ENCODE data around the gene CCDC182. TPM values are rescaled to one million over a fixed set of nuclear protein-coding genes. Genes with fewer than 3 reads are reported as not detected.

Gene CCDC182
- total and polyA plus RNA-seq, 10 donors: not detected

GRCh38 chr17:57784226-57784895, 39.3 kb upstream of the CCDC182 start:
- peaks cover 0 to 28% (median 18%) of the 10 kb centered on the region in 6 donors for H3K4me1 ChIP-seq
- 62 to 76% (median 67%) methylated on average over 15 of the region's 15 CpGs for WGBS, 5 donors
- intact Hi-C loops (cut with DNase I; ENCODE audit: low total_unique reads): no loop called here
- H3K36me3 ChIP-seq: no peaks in the 10 kb centered on the region
- TF ChIP-seq POLR2AphosphoS5 (IDR thresholded peaks at IDR 0.05) (peak in 2 of 3 donors; percentile 50 to 72), POLR2A (IDR thresholded peaks at IDR 0.05) (no peak)
- TF ChIP-seq, protein P1, sequence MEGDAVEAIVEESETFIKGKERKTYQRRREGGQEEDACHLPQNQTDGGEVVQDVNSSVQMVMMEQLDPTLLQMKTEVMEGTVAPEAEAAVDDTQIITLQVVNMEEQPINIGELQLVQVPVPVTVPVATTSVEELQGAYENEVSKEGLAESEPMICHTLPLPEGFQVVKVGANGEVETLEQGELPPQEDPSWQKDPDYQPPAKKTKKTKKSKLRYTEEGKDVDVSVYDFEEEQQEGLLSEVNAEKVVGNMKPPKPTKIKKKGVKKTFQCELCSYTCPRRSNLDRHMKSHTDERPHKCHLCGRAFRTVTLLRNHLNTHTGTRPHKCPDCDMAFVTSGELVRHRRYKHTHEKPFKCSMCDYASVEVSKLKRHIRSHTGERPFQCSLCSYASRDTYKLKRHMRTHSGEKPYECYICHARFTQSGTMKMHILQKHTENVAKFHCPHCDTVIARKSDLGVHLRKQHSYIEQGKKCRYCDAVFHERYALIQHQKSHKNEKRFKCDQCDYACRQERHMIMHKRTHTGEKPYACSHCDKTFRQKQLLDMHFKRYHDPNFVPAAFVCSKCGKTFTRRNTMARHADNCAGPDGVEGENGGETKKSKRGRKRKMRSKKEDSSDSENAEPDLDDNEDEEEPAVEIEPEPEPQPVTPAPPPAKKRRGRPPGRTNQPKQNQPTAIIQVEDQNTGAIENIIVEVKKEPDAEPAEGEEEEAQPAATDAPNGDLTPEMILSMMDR (IDR thresholded peaks at IDR 0.05 in 8 of 11, conservative IDR thresholded peaks at IDR 0.05 in 3 of 11): peak in 1 of 11 experiments; percentile 7
- peaks cover 0 to 44% (median 0%) of the 10 kb centered on the region in 7 donors for H3K27me3 ChIP-seq (replicated peaks in 1 of 7)
- peak overlapping the region in 6 of 8 donors; percentile 51 to 68 (median 62) for H3K27ac ChIP-seq
- no peak for DNase-seq
- H3K4me3 ChIP-seq: no peak overlapping the region
- no peaks in the 10 kb centered on the region for H3K9me3 ChIP-seq

DNA sequence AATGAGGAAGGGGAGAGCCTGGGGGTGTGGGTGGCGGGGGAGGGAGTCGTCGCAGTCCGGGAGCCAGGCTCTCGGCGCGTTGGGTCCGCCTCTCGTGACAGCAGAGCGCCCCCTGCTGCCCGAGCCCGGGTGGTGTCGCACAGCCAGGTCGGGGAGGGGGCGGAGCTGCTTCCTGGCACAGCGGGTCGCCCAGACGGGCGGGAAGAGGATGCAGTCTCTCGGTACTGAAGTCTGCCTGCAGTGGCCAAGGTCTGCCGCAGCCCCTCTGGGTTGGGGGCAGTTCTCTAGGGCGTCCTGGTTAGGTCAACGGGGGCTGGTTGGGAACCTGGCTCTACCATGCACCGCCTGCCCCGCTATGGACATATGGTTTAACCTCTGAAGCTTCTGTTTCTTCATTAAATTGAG, 38.2 kb upstream of the CCDC182 start:
- 7 to 10% (median 8%) methylated on average over 17 to 25 of the region's 25 CpGs for WGBS, 5 donors
- peaks cover 0 to 41% (median 0%) of the 10 kb centered on the region in 7 donors for H3K27me3 ChIP-seq (replicated peaks in 1 of 7)
- TF ChIP-seq, protein P1 (IDR thresholded peaks at IDR 0.05 in 8 of 11, conservative IDR thresholded peaks at IDR 0.05 in 3 of 11): peak; percentile 46 to 91 (median 84)
- TF ChIP-seq POLR2AphosphoS5 (IDR thresholded peaks at IDR 0.05): peak in 2 of 3 donors; percentile 58 to 76
- TF ChIP-seq POLR2A (IDR thresholded peaks at IDR 0.05): no peak
- peak overlapping the region in 6 of 8 donors; percentile 1 to 64 (median 57) for H3K27ac ChIP-seq
- intact Hi-C loops (cut with DNase I; ENCODE audit: low total_unique reads): no loop called here
- no peaks in the 10 kb centered on the region for H3K36me3 ChIP-seq
- peak; percentile 91 for DNase-seq
- H3K4me1 ChIP-seq: peaks cover 0 to 28% (median 18%) of the 10 kb centered on the region in 6 donors
- H3K9me3 ChIP-seq: no peaks in the 10 kb centered on the region
- peak overlapping the region in 2 of 8 donors; percentile 6 to 36 for H3K4me3 ChIP-seq

DNA sequence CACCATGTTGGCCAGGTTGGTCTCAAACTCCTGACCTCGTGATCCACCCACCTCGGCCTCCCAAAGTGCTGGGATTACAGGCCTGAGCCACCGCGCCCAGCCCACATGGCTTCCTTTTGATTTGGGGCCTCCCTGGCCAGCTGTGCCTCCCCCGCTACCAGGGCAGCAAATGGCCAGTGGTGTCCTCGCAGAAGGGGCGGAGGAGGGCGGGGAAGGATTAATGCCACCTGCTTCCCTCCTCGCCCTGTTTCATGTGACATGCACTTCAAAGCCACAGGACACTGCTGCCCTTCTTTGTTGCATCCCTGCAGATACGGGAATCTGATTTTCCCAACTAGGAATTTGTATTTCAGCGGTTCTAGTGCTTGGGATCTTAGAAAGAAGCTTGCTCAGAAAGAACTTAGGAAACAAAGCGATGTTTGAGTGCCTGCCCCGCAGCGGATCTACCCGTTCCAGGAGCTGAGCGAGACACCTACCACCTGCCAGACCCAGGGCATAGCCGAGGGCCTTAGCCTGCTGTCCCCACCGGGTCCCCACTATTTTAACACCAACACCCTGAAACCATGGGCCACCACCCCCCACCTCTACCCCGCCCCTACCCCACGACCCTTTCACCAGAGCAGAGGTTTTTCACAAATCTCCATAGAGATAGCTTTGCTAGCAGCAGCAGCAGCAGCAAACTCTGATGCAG, 37.7 kb upstream of the CCDC182 start:
- WGBS, 5 donors: 50 to 57% (median 57%) methylated on average over 20 of the region's 20 CpGs
- H3K4me3 ChIP-seq: peak overlapping the region in 2 of 8 donors; percentile 6 to 36
- peaks cover 0 to 37% (median 0%) of the 10 kb centered on the region in 7 donors for H3K27me3 ChIP-seq (replicated peaks in 1 of 7)
- no peak for DNase-seq
- H3K4me1 ChIP-seq: peaks cover 0 to 28% (median 18%) of the 10 kb centered on the region in 6 donors
- intact Hi-C loops (cut with DNase I; ENCODE audit: low total_unique reads): no loop called here
- no peaks in the 10 kb centered on the region for H3K9me3 ChIP-seq
- no peaks in the 10 kb centered on the region for H3K36me3 ChIP-seq
- peak overlapping the region in 7 of 8 donors; percentile 1 to 64 (median 55) for H3K27ac ChIP-seq
- TF ChIP-seq POLR2A (IDR thresholded peaks at IDR 0.05): no peak
- TF ChIP-seq POLR2AphosphoS5 (IDR thresholded peaks at IDR 0.05): no peak
- TF ChIP-seq, protein P1 (IDR thresholded peaks at IDR 0.05 in 8 of 11, conservative IDR thresholded peaks at IDR 0.05 in 3 of 11): no peak

DNA sequence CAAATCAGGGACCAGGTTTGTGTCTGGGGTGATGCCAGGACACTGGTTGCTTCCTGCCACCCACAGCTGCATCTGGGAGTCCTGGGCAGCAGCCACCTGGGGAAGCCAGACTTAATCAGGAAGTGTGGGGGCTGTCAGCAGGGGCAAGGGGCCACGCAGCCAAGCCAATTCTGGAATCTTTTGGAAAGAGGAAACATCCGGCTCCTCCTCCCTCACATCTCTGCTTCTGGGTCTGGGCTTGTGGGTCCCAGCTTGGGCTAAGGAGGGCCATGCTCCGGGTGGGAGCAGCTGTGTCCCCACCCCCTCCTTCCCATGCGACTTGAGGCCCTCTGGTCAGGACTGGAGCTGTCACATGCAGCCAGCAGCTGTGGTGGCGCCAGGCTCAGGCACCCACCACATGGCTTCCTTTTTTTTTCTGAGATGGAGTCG, 37.0 kb upstream of the CCDC182 start:
- peak overlapping the region in 6 of 8 donors; percentile 9 to 64 (median 57) for H3K27ac ChIP-seq
- no peaks in the 10 kb centered on the region for H3K9me3 ChIP-seq
- WGBS, 5 donors: 7 to 14% (median 11%) methylated on average over 3 to 6 of the region's 6 CpGs
- peak; percentile 11 to 52 (median 44) for TF ChIP-seq POLR2AphosphoS5 (IDR thresholded peaks at IDR 0.05)
- TF ChIP-seq, protein P1 (IDR thresholded peaks at IDR 0.05 in 8 of 11, conservative IDR thresholded peaks at IDR 0.05 in 3 of 11): no peak
- H3K4me1 ChIP-seq: peaks cover 0 to 28% (median 18%) of the 10 kb centered on the region in 6 donors
- no peak for DNase-seq
- H3K4me3 ChIP-seq: no peak overlapping the region
- H3K27me3 ChIP-seq (replicated peaks in 1 of 7): peaks cover 0 to 34% (median 0%) of the 10 kb centered on the region in 7 donors
- intact Hi-C loops (cut with DNase I; ENCODE audit: low total_unique reads): no loop called here
- H3K36me3 ChIP-seq: no peaks in the 10 kb centered on the region

Measured in spleen (tissue), 11 donors.